Esophagus squamous epithelium (tissue), 5 donors: Measurements from ENCODE around the gene TIMM17A. TPM values are rescaled to one million over a fixed set of nuclear protein-coding genes. Genes with fewer than 3 reads are reported as not detected.

Source experiments
- DNase-seq: peaks from one replicate; lab custom pipeline; 2025; lab: John Stamatoyannopoulos, UW
- H3K27ac ChIP-seq, 4 donors: fragments of 200-600 bp; sonication (generic); one replicate each; pipeline ENCODE4 v1.5.1; 2016 to 2019; ENCODE audit warnings: mild to moderate bottlenecking in 1 of 4
- H3K27me3 ChIP-seq, 4 donors: fragments of 200-600 bp; sonication (generic); 1 replicate in 3 of 4; 2 replicates in 1 of 4; pipeline versions ENCODE4 v1.5.1 to v1.6.0; 2017 to 2021; ENCODE audit warnings: antibody characterized with exemption in 1 of 4
- H3K36me3 ChIP-seq, 3 donors: fragments of 200-600 bp; sonication (generic); one replicate each; pipeline ENCODE4 v1.5.1; 2016 to 2019
- H3K4me1 ChIP-seq, 3 donors: fragments of 200-600 bp; sonication (generic); one replicate each; pipeline ENCODE4 v1.5.1; 2017 to 2019
- H3K4me3 ChIP-seq, 4 donors: fragments of 200-600 bp; sonication (generic); 1 replicate in 3 of 4; 2 replicates in 1 of 4; pipeline ENCODE4 v1.5.1; 2016 to 2019; ENCODE audit warnings: mild to moderate bottlenecking in 2 of 4, moderate library complexity in 1 of 4
- H3K9me3 ChIP-seq, 3 donors: fragments of 200-600 bp; sonication (generic); one replicate each; pipeline ENCODE4 v1.5.1; 2016 to 2019
- POLR2A ChIP-seq, 4 donors: fragments of 450-650 bp; IDR thresholded peaks; one replicate each; pipeline ENCODE4 v1.6.1; 2017; ENCODE audit warnings: antibody characterized with exemption in 4 of 4, mild to moderate bottlenecking in 4 of 4, moderate library complexity in 3 of 4
- WGBS, 2 donors: methylation state at CpG; one replicate each; pipeline ENCODE4 v1.1.5; 2018; 5-methylcytosine and 5-hydroxymethylcytosine counted together
- intact Hi-C: fragments of 100-400 bp; cut with DNase I; formaldehyde crosslinking; loops from one replicate; pipeline ENCODE4 v1.15.0; 2022
- total RNA-seq, 4 donors: library from RNA; depleted of rRNA; stranded (reverse); fragments of >200 nt; gene quantifications; one replicate each; pipeline ENCODE4 v1.1.0, GENCODE V29; 2016
- TF ChIP-seq, protein P1 (sequence below), 6 experiments: fragments of 450-650 bp in 4 of 6; fragments of 200-600 bp in 2 of 6; sonication (generic) in 2 of 6; IDR thresholded peaks; one replicate each; pipeline ENCODE4 v1.5.1; 2016 to 2019; ENCODE audit warnings: antibody characterized with exemption in 6 of 6, mild to moderate bottlenecking in 4 of 6, moderate library complexity in 4 of 6
- donor health status: DM: yes; HTN: yes; CAD: no.

The TIMM17A gene
- total RNA-seq, 4 donors from 2014 or later = 18.7 to 44.6 (median 34.6) TPM

- WGBS, 2 donors = 11 to 30% methylated on average over 6 to 13 of the region's 31 CpGs
- Histone ChIP-seq H3K27ac (peak overlapping the region; percentile 88 to 97 (median 94)), H3K36me3 (no peaks in the 10 kb centered on the region)
Observed at GRCh38 chr1:201982082-201982622, 26.8 kb downstream of the TIMM17A start.

GRCh38 chr1:201982623-201983379 lies 27.5 kb downstream of the TIMM17A start, which contains the start of gene RNPEP:
TSS of gene RNPEP (plus strand) at chr1:201982648. CDS start at chr1:201982667, 19 bp downstream.
- H3K4me3 ChIP-seq = peak within 1 kb of the TSS; percentile 65 to 99 (median 96)
- 0 to 1% methylated on average over 9 to 16 of the region's 80 CpGs for WGBS, 2 donors
- intact Hi-C loops = no loop called here
- H3K4me1 ChIP-seq = peaks cover 9 to 54% (median 25%) of the 10 kb centered on the region in 3 donors
- no peaks in the 10 kb centered on the region for H3K27me3 ChIP-seq
- H3K9me3 ChIP-seq = no peaks in the 10 kb centered on the region
- TF ChIP-seq, protein P1, sequence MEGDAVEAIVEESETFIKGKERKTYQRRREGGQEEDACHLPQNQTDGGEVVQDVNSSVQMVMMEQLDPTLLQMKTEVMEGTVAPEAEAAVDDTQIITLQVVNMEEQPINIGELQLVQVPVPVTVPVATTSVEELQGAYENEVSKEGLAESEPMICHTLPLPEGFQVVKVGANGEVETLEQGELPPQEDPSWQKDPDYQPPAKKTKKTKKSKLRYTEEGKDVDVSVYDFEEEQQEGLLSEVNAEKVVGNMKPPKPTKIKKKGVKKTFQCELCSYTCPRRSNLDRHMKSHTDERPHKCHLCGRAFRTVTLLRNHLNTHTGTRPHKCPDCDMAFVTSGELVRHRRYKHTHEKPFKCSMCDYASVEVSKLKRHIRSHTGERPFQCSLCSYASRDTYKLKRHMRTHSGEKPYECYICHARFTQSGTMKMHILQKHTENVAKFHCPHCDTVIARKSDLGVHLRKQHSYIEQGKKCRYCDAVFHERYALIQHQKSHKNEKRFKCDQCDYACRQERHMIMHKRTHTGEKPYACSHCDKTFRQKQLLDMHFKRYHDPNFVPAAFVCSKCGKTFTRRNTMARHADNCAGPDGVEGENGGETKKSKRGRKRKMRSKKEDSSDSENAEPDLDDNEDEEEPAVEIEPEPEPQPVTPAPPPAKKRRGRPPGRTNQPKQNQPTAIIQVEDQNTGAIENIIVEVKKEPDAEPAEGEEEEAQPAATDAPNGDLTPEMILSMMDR (IDR thresholded peaks at IDR 0.05) = peak in 3 of 6 experiments; percentile 17 to 48 (median 31)
- peak in 2 of 4 donors; percentile 64 to 70 for TF ChIP-seq POLR2A (IDR thresholded peaks at IDR 0.05)
- no peak for DNase-seq
- no peaks in the 10 kb centered on the region for H3K36me3 ChIP-seq
- H3K27ac ChIP-seq = peak within 1 kb of the TSS; percentile 88 to 97 (median 94)

More at GRCh38 chr1:201982082-201982622, 26.8 kb downstream of the TIMM17A start:
- no peaks in the 10 kb centered on the region for H3K9me3 ChIP-seq
- intact Hi-C loops = no loop called here
- peaks cover 9 to 47% (median 18%) of the 10 kb centered on the region in 3 donors for H3K4me1 ChIP-seq
- no peak for TF ChIP-seq POLR2A (IDR thresholded peaks at IDR 0.05)
- TF ChIP-seq, protein P1 (IDR thresholded peaks at IDR 0.05) = no peak
- H3K4me3 ChIP-seq = peak overlapping the region; percentile 65 to 99 (median 96)
- no peaks in the 10 kb centered on the region for H3K27me3 ChIP-seq
- no peak for DNase-seq

DNA sequence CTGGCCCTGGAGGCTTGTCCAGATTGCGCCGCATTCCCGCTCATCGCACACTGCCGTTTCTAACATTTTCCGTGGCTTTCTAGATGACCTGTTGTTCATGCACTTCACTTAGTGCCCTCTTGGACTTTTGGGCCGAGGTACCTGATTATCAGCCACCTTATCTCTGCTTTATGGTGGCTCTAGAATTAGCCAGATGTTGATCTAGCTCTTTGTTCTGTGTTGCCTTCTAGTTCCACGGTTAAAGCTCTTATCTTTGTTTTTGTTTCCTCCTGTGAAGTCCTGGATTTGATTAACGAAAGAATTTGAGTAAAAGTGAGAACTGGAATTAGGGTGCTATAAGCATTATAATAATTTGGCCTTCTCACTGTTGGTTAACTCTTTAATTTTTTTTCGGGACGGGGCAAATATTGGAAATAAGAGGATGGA lies 28.1 kb downstream of the TIMM17A start:
- Histone ChIP-seq H3K9me3 (no peaks in the 10 kb centered on the region), H3K27ac (peak overlapping the region; percentile 88 to 97 (median 94)), H3K36me3 (no peaks in the 10 kb centered on the region), H3K4me1 (peaks cover 9 to 60% (median 29%) of the 10 kb centered on the region in 3 donors), H3K4me3 (peak overlapping the region; percentile 65 to 99 (median 96)), H3K27me3 (no peaks in the 10 kb centered on the region)
- 7 to 8% methylated on average over 11 of the region's 11 CpGs for WGBS, 2 donors
- no peak for DNase-seq
- TF ChIP-seq, protein P1 (IDR thresholded peaks at IDR 0.05) = no peak
- no peak for TF ChIP-seq POLR2A (IDR thresholded peaks at IDR 0.05)
- intact Hi-C loops = no loop called here

DNA sequence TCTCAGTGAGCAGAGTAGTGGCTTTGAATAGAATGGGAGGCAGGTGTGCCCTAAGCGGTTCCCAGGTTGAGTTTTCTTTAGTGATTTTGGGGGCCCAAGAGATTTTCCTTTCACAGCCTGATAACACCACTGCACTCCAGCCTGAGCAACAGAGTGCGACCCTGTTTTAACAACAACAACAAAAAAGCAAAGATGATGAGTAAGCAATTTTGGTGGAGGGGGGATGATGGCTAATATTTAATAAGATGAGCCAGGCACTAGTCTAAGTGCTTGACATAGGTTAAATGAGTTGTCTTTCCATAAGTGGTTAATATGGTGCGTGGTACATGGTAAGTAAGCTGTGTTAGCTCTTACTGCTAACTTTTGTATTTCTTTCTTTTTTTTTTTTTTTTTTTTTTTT lies 29.1 kb downstream of the TIMM17A start:
- TF ChIP-seq, protein P1 (IDR thresholded peaks at IDR 0.05) = no peak
- no peak for TF ChIP-seq POLR2A (IDR thresholded peaks at IDR 0.05)
- H3K4me1 ChIP-seq = peaks cover 9 to 70% (median 38%) of the 10 kb centered on the region in 3 donors
- peaks cover 0 to 9% (median 4%) of the 10 kb centered on the region in 3 donors for H3K36me3 ChIP-seq
- no peaks in the 10 kb centered on the region for H3K27me3 ChIP-seq
- intact Hi-C loops = no loop called here
- 73 to 93% methylated on average over 3 of the region's 3 CpGs for WGBS, 2 donors
- H3K9me3 ChIP-seq = no peaks in the 10 kb centered on the region
- H3K27ac ChIP-seq = peak overlapping the region in 2 of 4 donors; percentile 3 to 88
- H3K4me3 ChIP-seq = no peak overlapping the region
- DNase-seq = no peak

GRCh38 chr1:201985355-201985754 lies 30.1 kb downstream of the TIMM17A start:
- no peak for DNase-seq
- Histone ChIP-seq H3K4me1 (peaks cover 9 to 79% (median 45%) of the 10 kb centered on the region in 3 donors), H3K27ac (peak overlapping the region in 1 of 4 donors; percentile 68), H3K27me3 (no peaks in the 10 kb centered on the region), H3K9me3 (no peaks in the 10 kb centered on the region), H3K4me3 (no peak overlapping the region), H3K36me3 (peaks cover 4 to 18% (median 10%) of the 10 kb centered on the region in 3 donors)
- no peak for TF ChIP-seq POLR2A (IDR thresholded peaks at IDR 0.05)
- TF ChIP-seq, protein P1 (IDR thresholded peaks at IDR 0.05) = no peak
- intact Hi-C loops = no loop called here
- WGBS, 2 donors = 27 to 49% methylated on average over 2 of the region's 2 CpGs
